NCI-H1092 (cell line): ENCODE measurements around the gene TNRC6C.
A peak's percentile ranks its signal among the peaks of the same experiment; 100 is the strongest.
"Not testable (repeated sequence)": the region's sequence is repeated elsewhere in the genome, so short reads cannot be mapped to it uniquely, and the experiment has no call there.

Source experiments
- DNase-seq: peaks from one replicate; lab custom pipeline; 2025; lab: John Stamatoyannopoulos, UW

Gene TNRC6C

DNA sequence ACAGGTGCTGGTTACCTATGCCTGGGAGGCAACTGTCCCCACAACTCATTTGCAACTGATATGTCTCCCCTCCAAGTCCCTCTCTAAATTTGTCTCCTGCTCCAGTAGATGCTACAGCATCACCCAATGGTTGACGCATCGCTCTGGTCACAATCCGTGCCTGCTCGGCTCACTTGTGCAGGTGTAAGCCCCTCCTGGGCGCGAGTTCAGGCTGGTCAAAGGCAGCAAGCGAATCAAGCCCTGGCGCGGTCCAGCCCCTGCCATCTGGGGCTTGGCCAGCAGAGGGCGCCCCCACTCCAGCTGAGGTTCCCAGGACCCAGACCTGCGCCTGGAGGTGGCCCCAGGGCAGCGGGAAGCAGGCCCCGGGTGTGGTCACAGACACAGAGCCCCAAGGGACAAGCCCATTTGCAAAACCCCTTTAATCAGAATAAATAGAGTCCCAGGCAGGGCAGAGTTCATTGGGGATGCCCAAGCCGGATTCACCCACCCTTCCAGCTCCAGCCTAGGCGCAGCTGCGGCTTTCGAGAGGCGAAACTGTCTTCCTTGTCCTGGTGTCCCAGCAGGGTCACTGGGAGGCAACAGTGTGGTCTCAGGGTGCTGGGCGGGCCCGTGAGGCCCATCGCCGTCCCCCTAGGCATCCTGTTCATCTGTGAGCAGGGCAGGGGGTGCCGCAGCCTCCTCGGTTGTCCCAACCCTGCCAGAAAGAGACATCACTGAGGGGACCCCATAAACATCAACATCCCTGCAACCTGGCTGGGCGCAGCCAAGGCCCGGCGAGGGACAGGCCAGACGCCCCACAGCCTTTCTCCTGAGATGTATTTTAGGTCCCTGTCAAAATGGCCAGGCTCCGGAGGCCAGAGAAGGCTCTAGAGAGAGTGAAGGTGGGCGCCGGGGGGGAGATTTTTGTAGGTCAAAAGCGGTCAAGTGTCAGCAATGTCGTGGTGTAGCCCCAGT, 154.3 kb downstream of the TNRC6C start:
- DNase-seq: no peak

DNA sequence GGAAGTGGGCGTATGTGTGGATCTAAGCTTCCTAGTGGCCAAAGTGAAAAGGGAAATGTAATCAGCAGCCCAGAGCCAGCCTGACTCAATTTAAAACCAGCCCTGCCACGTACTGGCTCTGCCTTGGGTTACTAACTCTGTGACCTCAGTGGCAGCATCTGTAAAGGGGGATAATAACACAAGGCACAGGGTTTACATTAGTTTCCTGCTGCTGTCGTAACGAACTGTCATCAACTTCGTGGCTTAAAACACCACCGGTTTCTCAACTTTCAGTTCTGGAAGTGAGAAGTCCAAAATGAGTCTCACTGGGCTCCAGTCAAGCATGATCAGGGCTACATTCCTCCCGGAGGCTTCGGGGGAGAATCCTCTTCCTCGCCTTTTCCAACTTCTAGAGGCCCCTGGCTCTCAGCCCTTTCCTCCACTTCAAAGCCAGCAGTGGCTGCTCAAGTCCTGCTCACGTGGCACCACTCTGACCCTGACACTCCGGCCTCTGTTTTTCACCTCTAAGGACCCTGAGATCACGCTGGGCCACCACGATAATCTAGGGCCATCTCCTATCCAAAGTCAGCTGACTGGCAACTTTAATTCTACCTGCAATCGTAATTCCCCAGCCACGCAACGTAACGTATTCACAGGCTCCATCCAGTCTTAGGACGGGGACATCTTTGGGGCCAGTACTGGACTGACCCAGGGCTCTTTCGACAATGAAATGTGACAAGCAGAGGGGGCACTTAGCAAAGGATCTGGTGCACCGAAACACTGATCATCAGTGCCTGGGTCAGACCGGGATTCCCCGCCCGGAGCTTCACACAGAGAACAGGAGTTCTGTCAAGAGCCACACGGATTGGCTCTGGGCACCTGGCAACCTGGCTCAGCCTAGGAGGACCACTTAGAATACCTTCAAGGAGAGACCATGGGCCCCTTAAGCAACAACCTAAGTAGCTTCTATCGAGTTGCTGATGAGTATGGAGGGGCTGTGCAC, 155.6 kb downstream of the TNRC6C start:
- no peak for DNase-seq

DNA sequence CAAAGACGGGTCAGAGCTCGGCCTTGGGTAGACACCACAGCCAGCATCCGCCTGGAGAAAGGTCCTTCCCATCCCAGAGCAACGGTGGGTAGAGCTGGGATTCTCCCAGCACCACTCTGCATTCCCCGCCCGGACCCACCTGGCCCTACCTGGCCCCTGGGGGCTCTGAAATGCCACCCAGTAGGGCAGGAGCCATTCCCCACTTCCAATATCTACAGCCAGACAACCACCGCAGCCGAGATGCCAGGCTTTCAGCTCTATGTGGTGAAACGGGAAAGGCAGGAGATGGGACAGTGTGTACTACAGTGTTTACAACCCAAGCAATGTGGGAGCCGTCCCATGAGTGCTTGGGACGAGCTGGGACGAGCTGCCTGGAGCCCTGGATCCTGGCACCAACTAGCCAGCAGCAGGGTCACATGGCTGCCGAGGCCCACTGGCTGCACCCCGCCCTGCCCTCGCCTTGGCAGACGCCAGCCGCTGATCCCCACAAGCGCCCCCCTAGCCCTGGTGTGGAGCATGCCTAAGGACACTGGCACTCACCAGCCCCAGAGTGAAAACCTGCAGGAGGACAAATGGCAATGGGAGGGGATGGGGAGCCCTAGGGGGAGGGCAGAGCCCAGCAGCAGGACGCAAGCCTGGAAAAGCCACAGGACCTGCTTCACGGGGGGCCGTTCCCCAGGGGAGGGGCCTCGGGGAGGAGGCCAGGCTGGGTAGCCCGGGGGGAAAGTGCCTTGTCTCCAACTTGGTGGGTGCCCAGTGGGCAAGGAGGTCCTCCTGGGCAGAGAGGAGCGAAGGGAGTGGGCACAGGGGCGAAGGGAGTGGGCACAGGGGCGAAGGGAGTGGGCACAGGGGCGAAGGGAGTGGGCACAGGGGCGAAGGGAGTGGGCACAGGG, 156.6 kb downstream of the TNRC6C start:
- no peak for DNase-seq

DNA sequence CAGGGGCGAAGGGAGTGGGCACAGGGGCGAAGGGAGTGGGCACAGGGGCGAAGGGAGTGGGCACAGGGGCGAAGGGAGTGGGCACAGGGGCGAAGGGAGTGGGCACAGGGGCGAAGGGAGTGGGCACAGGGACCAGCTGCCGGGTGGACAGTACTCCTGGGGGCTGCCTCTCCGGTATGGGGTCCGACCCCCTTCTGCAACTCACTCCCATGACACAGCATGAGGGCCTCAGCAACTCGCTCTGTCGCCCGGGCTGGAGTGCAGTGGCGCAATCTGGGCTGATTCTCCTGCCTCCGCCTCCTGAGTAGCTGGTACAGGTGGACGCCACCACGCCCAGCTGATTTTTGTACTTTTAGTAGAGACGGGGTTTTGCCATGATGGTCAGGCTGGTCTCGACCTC, 157.3 kb downstream of the TNRC6C start:
- not testable (repeated sequence) for DNase-seq

DNA sequence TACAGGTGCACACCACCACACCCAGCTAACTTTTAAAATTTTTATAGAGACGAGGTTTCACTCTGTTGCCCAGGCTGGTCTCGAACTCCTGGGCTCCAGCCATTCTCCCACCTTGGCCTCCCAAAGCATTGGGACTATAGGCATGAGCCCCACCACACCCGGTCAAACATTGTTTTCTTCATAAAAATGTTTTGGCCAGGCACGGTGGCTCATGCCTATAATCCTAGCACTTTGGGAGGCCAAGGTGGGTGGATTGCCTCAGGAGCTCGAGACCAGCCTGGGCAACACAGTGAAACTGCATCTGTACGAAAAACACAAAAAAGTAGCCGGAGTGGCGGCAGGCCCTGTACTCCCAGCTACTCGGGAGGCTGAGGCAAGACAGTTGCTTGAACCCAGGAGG, 157.9 kb downstream of the TNRC6C start:
- DNase-seq: no peak

DNA sequence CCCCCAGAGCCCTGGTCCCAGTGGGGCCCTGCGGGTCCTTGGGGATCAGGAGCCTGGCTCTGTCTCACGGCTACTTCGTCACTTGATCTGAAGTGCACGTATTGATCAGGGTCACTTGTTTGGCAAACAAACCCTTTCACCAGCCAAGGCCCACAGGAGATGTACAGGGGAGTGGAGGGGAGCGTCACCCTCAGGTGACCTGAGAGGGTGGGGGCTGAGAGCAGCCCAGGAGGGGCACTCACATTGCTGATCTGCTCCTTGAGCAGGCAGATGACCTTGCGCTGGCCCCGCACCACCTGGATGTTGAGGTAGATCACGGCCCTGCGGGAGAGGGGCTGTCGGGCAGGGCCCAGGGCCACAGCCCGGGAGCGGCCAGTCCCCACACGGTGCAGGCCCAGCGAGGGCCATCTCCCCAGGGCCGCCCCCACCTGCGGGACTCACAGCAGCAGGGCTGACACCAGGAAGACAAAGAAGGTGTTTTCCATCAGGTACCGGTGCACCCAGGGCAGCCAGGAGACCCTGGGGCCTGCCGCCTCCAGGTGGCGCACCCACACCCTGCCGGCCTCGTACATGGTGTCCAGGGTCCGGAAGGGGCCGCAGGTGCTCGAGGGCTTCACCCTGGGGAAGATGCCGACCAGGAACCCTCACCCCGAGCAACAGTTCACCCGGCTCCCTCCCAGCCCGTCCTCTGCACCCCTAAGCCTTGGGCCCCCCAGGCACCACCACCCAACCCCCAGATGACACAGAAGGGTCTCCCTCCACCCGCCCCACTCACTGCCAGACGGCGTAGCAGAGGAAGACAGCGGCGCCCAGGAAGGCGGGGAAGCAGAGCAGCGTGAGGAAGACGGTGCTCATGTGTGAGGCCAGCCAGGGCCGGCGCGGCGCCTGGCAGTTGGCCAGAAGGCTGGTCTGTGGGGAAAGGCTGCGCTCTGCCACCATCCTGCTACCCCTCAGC, 158.8 kb downstream of the TNRC6C start:
- DNase-seq: peak; percentile 67

DNA sequence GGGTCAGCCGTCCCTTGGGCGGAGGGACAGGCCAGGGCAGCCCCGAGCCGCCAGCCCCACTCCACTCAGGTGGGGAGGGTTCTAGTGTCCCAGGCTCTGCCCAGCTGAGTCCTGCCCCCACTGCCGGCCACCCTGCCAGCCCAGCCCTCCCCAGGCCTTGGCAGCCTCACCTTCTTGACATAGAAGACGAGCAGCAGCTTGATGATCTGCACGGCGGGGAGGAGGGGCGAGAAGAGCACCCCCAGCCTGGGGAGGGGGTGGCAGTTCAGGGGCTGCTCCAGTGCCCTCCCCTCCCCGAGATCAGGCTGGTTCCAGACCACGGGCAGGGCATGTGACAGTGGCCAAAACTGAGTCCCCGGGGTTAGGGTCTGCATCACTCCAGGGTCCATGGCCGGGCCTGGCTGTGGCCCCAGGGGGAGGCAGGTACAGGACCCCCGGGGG, 160.3 kb downstream of the TNRC6C start:
- DNase-seq: no peak

DNA sequence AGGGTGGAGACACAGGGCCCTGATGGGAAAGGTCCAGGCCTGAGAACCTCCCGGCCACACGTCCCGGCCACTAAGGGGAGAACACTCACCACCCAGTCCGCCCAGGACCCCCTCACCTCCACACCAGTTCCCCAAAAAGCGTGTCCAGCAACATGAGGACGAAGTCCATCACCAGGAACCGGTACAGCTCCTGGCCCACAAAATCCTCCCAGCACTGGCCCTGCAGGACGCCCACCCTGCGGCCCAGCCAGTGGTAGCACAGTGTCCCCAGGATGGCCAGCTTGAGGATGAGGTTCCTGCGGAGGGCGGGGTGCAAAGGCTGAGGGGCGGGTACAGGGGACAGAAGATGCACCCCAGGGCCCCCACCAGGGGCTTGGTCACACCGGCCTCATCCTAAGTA, 162.0 kb downstream of the TNRC6C start:
- no peak for DNase-seq

DNA sequence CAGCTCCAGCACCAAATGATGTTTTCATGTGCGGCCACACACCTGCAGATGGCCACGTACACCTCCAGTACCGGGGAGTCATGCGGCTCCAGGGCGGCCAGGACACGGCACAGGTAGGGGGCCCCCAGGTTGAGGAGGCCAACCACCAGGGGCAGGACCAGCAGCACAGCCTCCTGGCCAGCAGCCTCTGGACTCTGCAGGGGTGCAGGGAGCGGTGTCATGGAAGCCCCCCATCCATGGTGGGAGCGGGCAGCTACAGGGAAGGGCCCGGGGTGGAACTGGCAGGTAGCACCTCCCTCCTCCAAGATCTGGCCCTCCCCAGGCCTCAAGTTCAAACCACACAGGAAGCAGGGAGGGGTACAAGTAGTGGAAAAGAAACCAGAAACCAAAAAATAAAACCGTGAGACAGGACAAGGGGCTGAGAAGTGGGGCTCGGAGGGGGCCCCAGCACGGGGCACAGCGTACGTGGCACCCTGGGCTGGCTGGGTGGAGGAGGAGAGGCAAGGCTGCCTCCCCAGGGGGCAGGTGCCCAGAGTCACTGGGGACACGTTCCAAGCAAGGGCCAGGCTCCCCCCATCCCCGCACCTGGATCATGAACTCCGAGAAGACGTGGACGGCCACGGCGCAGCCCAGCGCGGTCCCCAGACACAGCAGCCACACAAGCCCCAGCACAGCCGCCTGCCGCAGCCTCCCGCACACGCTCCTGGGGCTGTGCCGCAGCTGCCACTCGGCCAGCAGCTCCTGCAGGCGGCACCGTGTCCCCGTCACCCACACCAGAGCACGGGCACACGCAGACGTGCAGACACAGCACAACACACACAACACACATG, 162.7 kb downstream of the TNRC6C start:
- no peak for DNase-seq

DNA sequence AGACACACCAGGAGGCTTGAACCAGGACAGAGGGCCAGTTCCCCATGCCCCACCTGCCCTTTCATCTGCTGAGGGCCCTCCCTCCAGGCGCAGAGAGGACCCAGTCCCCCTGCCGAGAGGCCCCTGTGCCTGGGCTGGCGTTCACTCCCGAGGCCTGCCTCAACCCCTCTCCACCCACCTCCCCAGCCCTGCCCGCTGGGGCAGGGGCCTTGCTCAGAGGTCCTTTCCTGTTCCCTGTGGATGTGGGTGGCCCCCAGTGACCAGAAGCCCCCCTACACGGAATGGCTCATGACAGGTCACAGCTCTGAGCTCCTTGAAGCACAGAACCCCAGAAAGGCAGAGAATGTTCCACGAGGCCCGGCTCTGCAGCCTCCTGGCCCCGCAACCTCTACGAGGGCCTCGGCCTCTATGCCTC, 163.3 kb downstream of the TNRC6C start:
- no peak for DNase-seq

DNA sequence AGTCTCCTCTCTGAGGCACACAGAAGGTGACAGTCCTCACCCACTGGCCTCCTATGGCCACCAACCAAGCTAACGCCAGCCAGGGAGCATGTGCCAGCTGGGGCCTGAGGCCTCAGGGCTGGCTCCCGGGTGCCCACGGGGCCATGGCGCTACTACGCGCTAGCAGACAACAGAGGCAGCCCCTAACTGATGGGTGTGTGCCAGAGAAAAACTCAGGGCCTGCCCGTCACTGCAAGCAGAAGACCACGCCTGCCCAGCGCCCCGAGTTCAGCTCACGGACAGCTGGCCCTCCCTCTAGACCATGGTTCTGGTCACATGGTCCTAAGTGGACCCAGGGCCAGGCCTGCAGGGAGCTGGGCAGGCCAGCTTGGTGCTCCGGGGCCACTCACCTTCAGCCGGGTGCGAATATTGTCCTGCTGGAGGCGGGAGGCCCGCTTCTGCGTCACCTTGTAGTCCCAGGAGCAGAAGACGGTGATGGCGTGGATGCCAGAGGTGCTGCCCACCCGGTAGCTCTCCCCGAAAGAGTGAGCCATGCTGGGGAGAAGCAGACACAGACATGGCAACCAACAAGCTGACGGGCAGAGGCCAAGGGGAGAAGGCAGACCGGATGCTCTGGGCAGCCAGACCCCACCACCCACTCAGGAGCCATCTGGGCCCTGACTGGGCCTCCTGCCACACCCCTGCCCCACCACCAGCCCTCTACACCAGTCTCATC, 163.9 kb downstream of the TNRC6C start:
- no peak for DNase-seq

DNA sequence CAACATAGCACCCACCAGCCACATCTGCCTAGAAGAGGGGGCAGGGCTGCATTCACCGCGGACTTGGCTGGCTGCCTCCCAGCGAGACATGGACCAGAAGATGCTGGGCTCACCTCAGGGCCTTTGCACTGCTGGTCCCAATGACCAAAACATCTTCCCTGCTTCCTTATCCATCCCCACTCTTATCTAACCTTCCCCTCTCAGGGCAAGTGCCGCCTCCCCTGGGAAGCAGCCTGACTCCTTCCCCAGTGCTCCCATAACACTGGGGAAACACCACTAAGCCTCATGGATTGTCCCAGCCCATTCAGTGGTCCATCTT, 164.4 kb downstream of the TNRC6C start:
- no peak for DNase-seq

DNA sequence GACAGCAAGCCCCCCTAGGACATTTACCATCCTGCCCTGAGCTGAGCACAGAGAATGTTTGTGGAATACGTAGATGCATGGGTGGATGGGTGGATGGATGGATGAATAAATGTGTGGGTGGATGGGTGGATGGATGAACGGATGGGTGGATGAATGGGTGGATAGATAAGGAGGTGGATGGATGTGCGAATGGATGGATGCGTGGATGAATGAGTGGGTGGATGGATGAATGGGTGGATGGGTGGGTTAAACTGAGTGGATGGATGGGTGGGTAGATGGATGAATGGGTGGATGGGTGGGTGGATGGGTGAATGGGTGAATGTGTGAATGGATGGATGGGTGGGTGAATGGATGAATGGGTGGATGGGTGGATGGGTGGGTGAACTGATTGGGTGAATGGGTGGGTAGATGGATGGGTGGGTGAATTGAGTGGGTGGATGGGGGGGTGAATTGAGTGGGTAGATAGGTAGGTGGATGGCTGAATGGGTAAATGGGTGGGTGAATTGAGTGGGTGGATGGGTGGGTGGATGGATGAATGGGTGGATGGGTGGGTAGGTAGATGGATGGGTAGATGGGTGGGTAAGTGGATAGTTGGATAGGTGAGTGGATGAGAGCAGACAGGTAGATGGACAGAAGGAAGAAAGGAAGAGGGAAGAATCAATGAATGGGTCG, 164.9 kb downstream of the TNRC6C start:
- DNase-seq: no peak

DNA sequence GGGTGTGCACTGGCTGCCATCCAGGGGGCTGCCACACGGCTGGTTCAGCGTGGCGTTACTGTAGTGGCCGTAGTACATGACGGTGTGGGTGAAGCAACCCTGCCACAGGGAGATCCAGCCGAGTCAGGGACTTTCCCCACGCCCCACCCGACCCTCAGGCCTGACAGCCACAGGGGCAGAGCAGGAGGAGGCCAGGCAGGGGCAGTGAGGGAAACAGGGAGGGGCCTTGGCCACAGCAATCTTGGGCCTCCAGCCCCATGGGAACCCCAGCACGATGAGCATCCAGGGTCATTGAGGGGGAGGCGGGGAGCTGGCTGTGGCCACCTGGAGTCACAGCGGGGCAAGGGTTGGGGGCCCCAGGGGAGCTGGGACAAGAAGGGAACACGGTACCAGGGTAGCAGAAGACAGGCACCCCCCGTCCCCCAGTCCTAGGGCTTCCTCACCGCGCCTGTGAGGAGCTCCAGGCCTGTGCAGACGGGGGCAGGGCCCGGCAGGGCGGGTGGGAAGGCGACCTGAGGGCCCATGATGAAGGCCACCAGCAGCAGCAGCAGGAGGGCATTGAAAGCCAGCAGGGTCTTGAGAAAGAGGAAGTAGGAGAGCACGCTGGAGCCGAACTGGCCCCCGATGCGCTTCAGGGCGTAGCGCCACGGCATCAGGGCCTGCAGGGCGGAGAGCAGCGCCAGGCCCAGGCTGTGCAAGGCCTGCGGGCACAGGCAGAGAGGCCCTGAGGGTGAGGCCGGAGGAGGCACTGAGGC, 165.8 kb downstream of the TNRC6C start:
- no peak for DNase-seq

DNA sequence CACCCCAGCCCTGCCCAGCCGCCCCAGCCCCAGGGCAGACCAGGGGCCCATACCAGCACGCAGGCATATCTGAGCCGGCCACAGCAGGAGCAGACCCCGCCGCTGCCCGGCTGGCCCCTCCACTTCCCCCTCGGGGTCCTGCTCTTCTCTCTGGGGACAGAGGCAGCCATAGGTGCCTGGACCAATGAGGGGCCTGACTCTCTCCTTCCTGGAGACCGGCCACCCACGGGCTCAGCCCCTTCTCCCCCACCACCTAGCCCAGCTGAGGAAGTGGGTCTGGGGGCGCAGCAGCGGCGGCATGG, 166.3 kb downstream of the TNRC6C start:
- no peak for DNase-seq

DNA sequence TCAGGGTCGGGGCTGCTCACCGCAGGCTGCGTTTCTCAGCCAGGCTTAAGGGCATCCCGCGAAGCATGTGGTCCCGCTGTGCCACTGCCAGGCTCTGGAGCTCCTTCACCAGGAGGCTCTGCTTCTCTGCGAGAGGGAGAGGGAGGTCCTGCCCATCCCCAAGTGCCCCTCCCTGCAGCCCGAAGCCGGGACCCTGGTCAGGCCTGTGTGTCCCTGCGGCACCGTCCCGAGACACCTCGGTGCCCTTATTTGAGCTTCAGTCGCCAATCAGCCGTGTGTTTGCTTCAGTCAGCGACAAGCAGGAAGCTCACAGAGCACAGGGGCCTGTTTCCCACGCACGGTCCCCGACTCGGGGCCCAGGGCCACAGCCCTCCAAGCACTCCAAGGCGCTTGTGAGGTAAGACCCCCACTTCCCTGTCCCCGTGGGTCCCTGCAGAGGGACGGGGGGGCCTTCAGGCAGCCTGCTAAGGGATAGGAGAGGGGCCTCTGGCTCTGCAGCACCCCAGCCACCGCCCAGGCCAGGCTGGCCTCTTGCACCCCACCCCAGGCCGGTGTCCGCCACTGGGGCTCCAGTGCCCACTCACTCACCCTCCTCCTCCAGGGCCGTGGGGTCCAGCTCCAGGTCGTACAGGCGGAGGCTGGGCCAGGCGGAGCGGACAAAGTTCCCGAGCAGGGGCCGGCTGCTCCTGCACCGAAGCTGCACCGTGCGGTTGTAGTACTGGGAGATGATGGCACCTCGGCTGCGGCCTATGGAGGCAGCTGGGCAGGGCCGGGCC, 166.8 kb downstream of the TNRC6C start:
- no peak for DNase-seq
